GM23248 (cell line): ENCODE data around the gene MRPL9.

Experiments
- EZH2 ChIP-seq: fragments of 200-600 bp; sonication (generic); IDR thresholded peaks from 2 replicates; pipeline ENCODE4 v1.6.1; 2018; ENCODE audit warnings: antibody characterized with exemption, mild to moderate bottlenecking; ENCODE audit not compliant: insufficient read depth, poor library complexity, severe bottlenecking
- EZH2phosphoT487 ChIP-seq: fragments of 200-600 bp; sonication (generic); IDR thresholded peaks from 2 replicates; pipeline ENCODE4 v1.6.1; 2018; ENCODE audit warnings: antibody characterized with exemption, moderate library complexity, mild to moderate bottlenecking, low read depth; ENCODE audit not compliant: insufficient read depth

GRCh38 chr1:151775894-151776664 lies 12.8 kb upstream of the MRPL9 start:
- TF ChIP-seq EZH2phosphoT487 (no peak), EZH2 (no peak)
